ENCODE measurements around the gene NRP1. TPM values are rescaled to one million over a fixed set of nuclear protein-coding genes. Genes with fewer than 3 reads are reported as not detected.

NRP1 gene
- polyA plus RNA-seq, 2 donors = 2.6 to 4.6 TPM

DNA sequence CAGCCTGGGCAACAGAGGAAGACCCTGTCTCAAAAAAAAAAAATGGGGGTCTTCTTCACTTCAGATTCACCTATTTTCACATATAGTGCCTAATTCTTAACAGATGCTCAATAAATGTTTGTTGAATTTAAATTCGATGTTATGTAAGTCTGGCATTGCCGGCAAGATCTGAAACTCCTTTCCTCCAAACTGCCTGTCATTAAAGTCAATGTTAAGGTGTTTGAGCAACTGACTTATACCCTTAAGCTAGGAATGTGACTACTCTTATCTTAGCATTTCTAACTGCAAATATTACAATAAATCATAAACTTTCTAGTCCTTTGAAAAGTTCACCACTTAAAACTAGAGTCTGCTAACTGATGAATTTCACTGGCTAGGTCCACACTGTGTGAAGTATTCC is 95.2 kb downstream of the NRP1 start:
- no peaks in the 10 kb centered on the region for H3K9me3 ChIP-seq (ENCODE audit: control insufficient read depth in 2 of 2, insufficient read depth in 1 of 2, low read depth in 1 of 2, low read length in 1 of 2)
- no peak overlapping the region for H3K27ac ChIP-seq (ENCODE audit: low read depth in 2 of 2, low read length in 1 of 2)
- no peak overlapping the region for H3K4me3 ChIP-seq (ENCODE audit: low read depth in 1 of 2, low read length in 2 of 2)
- 87 to 94% methylated on average over 2 of the region's 2 CpGs for WGBS, 2 donors
- H3K36me3 ChIP-seq (ENCODE audit: control insufficient read depth in 2 of 2, insufficient read depth in 2 of 2, low read length in 1 of 2) = no peaks in the 10 kb centered on the region
- H3K4me1 ChIP-seq (ENCODE audit: control insufficient read depth in 2 of 2, insufficient read depth in 2 of 2, low read length in 1 of 2) = no peaks in the 10 kb centered on the region
- H3K27me3 ChIP-seq (ENCODE audit: control insufficient read depth in 1 of 2, insufficient read depth in 2 of 2, low read length in 2 of 2) = no peaks in the 10 kb centered on the region

DNA sequence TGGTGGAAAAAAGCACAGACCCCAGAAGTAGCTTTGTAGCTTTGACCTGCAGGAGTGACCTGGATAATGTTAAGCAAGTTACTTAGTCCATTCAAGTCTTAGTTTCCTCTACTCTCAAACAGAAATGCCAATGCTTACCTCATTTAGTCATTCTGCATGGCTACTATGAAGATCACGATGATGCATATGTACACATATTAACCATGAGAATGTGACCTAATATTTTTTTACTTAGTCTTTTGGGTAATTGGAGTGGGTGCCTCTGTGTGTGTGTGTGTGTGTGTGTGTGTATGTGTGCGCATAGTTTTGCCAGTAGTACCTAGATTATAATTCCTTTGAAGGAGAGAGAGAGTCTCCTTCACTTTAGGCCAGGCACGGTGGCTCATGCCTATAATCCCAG is 95.8 kb downstream of the NRP1 start:
- Histone ChIP-seq H3K4me1 (ENCODE audit: control insufficient read depth in 2 of 2, insufficient read depth in 2 of 2, low read length in 1 of 2) (no peaks in the 10 kb centered on the region), H3K36me3 (ENCODE audit: control insufficient read depth in 2 of 2, insufficient read depth in 2 of 2, low read length in 1 of 2) (no peaks in the 10 kb centered on the region), H3K4me3 (ENCODE audit: low read depth in 1 of 2, low read length in 2 of 2) (no peak overlapping the region), H3K9me3 (ENCODE audit: control insufficient read depth in 2 of 2, insufficient read depth in 1 of 2, low read depth in 1 of 2, low read length in 1 of 2) (no peaks in the 10 kb centered on the region), H3K27ac (ENCODE audit: low read depth in 2 of 2, low read length in 1 of 2) (no peak overlapping the region), H3K27me3 (ENCODE audit: control insufficient read depth in 1 of 2, insufficient read depth in 2 of 2, low read length in 2 of 2) (no peaks in the 10 kb centered on the region)
- WGBS, 2 donors = 94% methylated on average over 3 of the region's 3 CpGs

DNA sequence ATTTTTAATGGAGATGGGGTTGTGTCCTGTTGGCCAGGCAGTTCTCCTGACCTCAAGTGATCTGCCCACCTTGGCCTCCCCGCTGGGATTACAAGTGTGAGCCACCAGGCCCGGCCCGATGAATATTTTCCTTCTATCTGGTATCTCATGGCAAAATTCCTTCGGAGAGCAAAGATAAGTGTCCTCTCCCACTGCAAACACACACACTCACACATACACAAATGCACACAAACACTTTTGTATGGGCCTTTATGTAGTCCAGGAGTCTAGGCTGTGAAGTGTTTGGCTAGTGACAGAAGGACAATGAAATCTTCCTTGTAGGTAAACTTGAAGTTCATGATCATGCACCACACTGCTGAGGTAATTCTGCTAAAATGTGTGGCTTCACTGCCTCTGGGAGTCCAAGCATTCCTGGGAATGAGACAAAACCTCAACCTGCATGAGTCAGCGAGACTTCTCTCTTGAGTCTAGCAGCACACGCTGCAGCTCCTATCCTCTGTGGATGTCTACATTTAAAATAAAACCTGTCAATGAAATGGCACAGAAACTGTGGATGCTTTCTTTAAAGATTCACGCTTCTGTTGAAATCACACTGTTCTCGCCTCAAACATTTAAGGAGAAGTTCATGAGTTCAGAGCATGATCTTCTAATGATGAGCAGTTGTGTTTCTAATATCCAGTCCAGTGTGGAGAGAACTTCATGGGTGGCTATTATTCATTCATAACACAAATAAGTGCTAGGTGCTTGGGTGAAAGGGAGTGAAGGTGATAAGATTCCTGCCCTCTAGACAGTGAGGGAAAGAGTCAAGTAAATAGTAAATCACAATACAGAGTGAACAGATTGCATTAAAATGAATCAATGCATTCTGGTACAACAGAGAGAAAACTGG is 96.5 kb downstream of the NRP1 start:
- 84 to 88% methylated on average over 8 of the region's 8 CpGs for WGBS, 2 donors
- Histone ChIP-seq H3K4me1 (ENCODE audit: control insufficient read depth in 2 of 2, insufficient read depth in 2 of 2, low read length in 1 of 2) (no peaks in the 10 kb centered on the region), H3K9me3 (ENCODE audit: control insufficient read depth in 2 of 2, insufficient read depth in 1 of 2, low read depth in 1 of 2, low read length in 1 of 2) (no peaks in the 10 kb centered on the region), H3K36me3 (ENCODE audit: control insufficient read depth in 2 of 2, insufficient read depth in 2 of 2, low read length in 1 of 2) (no peaks in the 10 kb centered on the region), H3K27me3 (ENCODE audit: control insufficient read depth in 1 of 2, insufficient read depth in 2 of 2, low read length in 2 of 2) (no peaks in the 10 kb centered on the region), H3K27ac (ENCODE audit: low read depth in 2 of 2, low read length in 1 of 2) (no peak overlapping the region), H3K4me3 (ENCODE audit: low read depth in 1 of 2, low read length in 2 of 2) (no peak overlapping the region)

DNA sequence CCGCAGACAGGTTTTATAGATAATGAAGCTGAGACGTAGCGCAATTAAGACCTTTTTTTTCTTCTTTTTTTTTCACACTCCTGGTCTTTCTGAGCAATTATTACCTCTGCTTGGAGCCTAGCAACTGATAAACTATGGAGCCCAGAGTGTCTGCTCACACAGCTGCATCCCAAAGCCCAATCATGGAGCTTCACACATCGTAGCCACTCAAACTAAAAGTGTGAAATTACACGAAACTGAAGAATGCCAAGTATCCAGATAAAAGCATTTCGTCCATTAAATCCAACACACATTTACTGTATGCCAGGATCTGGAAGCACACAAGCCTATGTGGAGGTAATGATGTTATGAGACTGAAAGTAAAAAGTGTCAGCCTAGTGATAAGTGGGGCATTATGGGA is 97.6 kb downstream of the NRP1 start:
- Histone ChIP-seq H3K27me3 (ENCODE audit: control insufficient read depth in 1 of 2, insufficient read depth in 2 of 2, low read length in 2 of 2) (no peaks in the 10 kb centered on the region), H3K4me3 (ENCODE audit: low read depth in 1 of 2, low read length in 2 of 2) (no peak overlapping the region), H3K36me3 (ENCODE audit: control insufficient read depth in 2 of 2, insufficient read depth in 2 of 2, low read length in 1 of 2) (no peaks in the 10 kb centered on the region), H3K4me1 (ENCODE audit: control insufficient read depth in 2 of 2, insufficient read depth in 2 of 2, low read length in 1 of 2) (no peaks in the 10 kb centered on the region), H3K27ac (ENCODE audit: low read depth in 2 of 2, low read length in 1 of 2) (no peak overlapping the region), H3K9me3 (ENCODE audit: control insufficient read depth in 2 of 2, insufficient read depth in 1 of 2, low read depth in 1 of 2, low read length in 1 of 2) (no peaks in the 10 kb centered on the region)
- 88 to 89% methylated on average over 6 of the region's 6 CpGs for WGBS, 2 donors

DNA sequence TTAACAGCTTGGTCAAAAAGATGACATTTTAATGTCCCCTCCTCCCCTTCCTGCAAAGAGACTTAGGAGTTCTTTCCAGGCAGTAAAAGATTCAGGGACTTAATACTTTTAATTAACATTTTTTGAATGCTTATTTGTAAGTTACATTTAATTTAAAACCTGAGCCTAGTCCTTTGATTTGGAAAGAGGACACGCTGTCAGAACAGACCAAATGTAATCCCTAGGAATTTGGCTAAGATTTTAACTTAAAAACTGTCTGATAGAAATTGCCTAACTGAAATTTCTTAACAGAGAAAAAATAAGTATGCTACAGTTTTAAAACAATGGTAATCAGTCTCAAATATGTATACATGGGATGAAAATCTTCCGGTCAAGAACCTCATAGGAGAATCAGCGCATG is 98.5 kb downstream of the NRP1 start:
- Histone ChIP-seq H3K27me3 (ENCODE audit: control insufficient read depth in 1 of 2, insufficient read depth in 2 of 2, low read length in 2 of 2) (no peaks in the 10 kb centered on the region), H3K36me3 (ENCODE audit: control insufficient read depth in 2 of 2, insufficient read depth in 2 of 2, low read length in 1 of 2) (no peaks in the 10 kb centered on the region), H3K27ac (ENCODE audit: low read depth in 2 of 2, low read length in 1 of 2) (no peak overlapping the region), H3K4me1 (ENCODE audit: control insufficient read depth in 2 of 2, insufficient read depth in 2 of 2, low read length in 1 of 2) (no peaks in the 10 kb centered on the region), H3K4me3 (ENCODE audit: low read depth in 1 of 2, low read length in 2 of 2) (no peak overlapping the region), H3K9me3 (ENCODE audit: control insufficient read depth in 2 of 2, insufficient read depth in 1 of 2, low read depth in 1 of 2, low read length in 1 of 2) (no peaks in the 10 kb centered on the region)
- WGBS, 2 donors = 88 to 90% methylated on average over 3 of the region's 3 CpGs

DNA sequence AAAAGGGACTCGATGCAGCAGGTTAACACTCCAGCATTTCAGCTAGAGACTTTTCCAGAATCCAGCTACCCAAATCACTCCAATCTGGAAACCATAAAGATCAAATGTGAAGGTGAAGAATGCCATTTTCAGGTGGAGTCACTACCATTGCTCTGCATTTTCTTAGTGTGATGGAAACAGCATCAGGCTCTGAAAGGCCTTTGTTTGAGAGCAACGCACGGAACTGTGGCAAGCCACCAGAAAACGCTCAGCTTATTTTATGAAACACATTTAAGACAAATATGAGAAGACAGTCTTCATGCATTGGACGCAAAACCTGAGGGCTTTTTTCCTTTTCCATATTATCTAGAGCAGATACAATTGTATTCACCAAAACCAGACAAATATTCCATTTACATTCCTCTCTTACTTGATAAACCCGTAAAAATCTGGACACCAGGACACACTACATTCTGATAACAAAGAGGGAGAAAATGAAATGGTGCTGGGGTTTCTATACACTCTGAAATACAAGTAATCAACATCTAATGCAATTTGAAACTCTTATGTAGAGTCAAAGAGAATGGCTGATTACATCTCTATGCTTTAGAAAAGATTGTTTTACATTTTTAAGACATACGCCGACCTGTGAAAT is 99.1 kb downstream of the NRP1 start:
- WGBS, 2 donors = 74 to 80% methylated on average over 8 of the region's 8 CpGs
- H3K4me1 ChIP-seq (ENCODE audit: control insufficient read depth in 2 of 2, insufficient read depth in 2 of 2, low read length in 1 of 2) = no peaks in the 10 kb centered on the region
- H3K27me3 ChIP-seq (ENCODE audit: control insufficient read depth in 1 of 2, insufficient read depth in 2 of 2, low read length in 2 of 2) = no peaks in the 10 kb centered on the region
- no peak overlapping the region for H3K4me3 ChIP-seq (ENCODE audit: low read depth in 1 of 2, low read length in 2 of 2)
- no peaks in the 10 kb centered on the region for H3K9me3 ChIP-seq (ENCODE audit: control insufficient read depth in 2 of 2, insufficient read depth in 1 of 2, low read depth in 1 of 2, low read length in 1 of 2)
- H3K27ac ChIP-seq (ENCODE audit: low read depth in 2 of 2, low read length in 1 of 2) = no peak overlapping the region
- no peaks in the 10 kb centered on the region for H3K36me3 ChIP-seq (ENCODE audit: control insufficient read depth in 2 of 2, insufficient read depth in 2 of 2, low read length in 1 of 2)

DNA sequence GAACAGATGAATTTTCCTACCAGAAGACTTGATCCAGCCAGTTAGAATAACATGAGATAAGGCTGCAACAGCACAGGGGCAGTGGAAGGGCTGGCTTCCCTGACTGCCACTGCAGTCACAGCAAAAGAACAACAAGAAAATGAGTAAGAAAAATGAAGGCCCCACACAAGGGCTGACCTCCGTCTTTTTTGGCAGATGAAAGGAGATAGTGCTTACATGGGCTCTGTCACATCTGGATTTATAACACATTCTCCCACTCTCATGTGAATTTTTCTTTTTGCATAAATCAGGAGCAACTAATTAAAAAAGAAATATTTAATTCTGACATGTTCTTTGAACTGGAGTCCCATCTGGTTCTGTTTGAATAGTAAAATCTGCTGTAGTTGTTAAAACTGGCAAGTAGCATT is 99.6 kb downstream of the NRP1 start:
- H3K4me3 ChIP-seq (ENCODE audit: low read depth in 1 of 2, low read length in 2 of 2) = no peak overlapping the region
- H3K27me3 ChIP-seq (ENCODE audit: control insufficient read depth in 1 of 2, insufficient read depth in 2 of 2, low read length in 2 of 2) = no peaks in the 10 kb centered on the region
- 50 to 55% methylated on average over 1 of the region's 1 CpG for WGBS, 2 donors
- no peaks in the 10 kb centered on the region for H3K36me3 ChIP-seq (ENCODE audit: control insufficient read depth in 2 of 2, insufficient read depth in 2 of 2, low read length in 1 of 2)
- no peaks in the 10 kb centered on the region for H3K4me1 ChIP-seq (ENCODE audit: control insufficient read depth in 2 of 2, insufficient read depth in 2 of 2, low read length in 1 of 2)
- H3K9me3 ChIP-seq (ENCODE audit: control insufficient read depth in 2 of 2, insufficient read depth in 1 of 2, low read depth in 1 of 2, low read length in 1 of 2) = no peaks in the 10 kb centered on the region
- no peak overlapping the region for H3K27ac ChIP-seq (ENCODE audit: low read depth in 2 of 2, low read length in 1 of 2)

DNA sequence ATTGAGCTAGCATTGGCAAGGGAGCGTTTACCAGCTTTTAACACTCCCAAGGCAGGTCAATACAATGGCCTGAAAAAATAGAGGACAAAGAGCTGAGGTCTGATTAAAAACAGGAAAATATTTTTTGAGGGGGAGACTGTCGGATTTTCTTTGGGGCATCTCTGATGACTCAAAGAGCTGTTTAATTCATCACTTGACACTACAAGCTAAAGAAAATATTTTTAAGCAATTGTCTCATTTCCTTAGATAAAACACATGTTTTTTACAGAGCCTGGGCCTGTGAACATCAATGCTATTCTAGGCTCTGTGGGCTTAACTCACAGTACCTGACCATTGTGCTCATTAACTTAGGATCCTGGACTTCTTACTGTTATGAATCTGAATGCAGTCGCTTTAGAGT is 100.8 kb downstream of the NRP1 start:
- Histone ChIP-seq H3K4me3 (ENCODE audit: low read depth in 1 of 2, low read length in 2 of 2) (no peak overlapping the region), H3K36me3 (ENCODE audit: control insufficient read depth in 2 of 2, insufficient read depth in 2 of 2, low read length in 1 of 2) (no peaks in the 10 kb centered on the region), H3K27me3 (ENCODE audit: control insufficient read depth in 1 of 2, insufficient read depth in 2 of 2, low read length in 2 of 2) (no peaks in the 10 kb centered on the region), H3K27ac (ENCODE audit: low read depth in 2 of 2, low read length in 1 of 2) (no peak overlapping the region), H3K9me3 (ENCODE audit: control insufficient read depth in 2 of 2, insufficient read depth in 1 of 2, low read depth in 1 of 2, low read length in 1 of 2) (no peaks in the 10 kb centered on the region), H3K4me1 (ENCODE audit: control insufficient read depth in 2 of 2, insufficient read depth in 2 of 2, low read length in 1 of 2) (no peaks in the 10 kb centered on the region)
- 80 to 90% methylated on average over 3 of the region's 3 CpGs for WGBS, 2 donors

DNA sequence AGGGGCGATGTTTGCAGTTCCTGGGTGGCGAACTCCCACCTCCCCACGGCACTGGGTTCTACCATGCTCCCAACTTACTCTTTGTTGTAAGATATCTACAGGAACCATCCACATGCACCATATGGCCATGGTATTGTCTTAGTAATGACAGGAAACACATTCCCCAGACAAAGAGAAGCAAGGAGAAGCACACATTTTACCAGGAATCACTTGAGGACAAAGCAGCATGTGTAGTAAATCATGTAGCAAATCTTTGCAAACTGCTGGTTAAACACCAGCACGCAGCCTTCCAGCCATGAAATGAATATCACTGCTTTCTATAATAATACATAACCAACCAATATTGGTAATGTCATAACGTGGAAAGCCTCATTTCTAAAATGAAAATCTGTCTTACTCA is 101.2 kb downstream of the NRP1 start:
- H3K36me3 ChIP-seq (ENCODE audit: control insufficient read depth in 2 of 2, insufficient read depth in 2 of 2, low read length in 1 of 2) = no peaks in the 10 kb centered on the region
- no peak overlapping the region for H3K4me3 ChIP-seq (ENCODE audit: low read depth in 1 of 2, low read length in 2 of 2)
- no peaks in the 10 kb centered on the region for H3K9me3 ChIP-seq (ENCODE audit: control insufficient read depth in 2 of 2, insufficient read depth in 1 of 2, low read depth in 1 of 2, low read length in 1 of 2)
- H3K27me3 ChIP-seq (ENCODE audit: control insufficient read depth in 1 of 2, insufficient read depth in 2 of 2, low read length in 2 of 2) = no peaks in the 10 kb centered on the region
- 85% methylated on average over 5 of the region's 5 CpGs for WGBS, 2 donors
- no peak overlapping the region for H3K27ac ChIP-seq (ENCODE audit: low read depth in 2 of 2, low read length in 1 of 2)
- no peaks in the 10 kb centered on the region for H3K4me1 ChIP-seq (ENCODE audit: control insufficient read depth in 2 of 2, insufficient read depth in 2 of 2, low read length in 1 of 2)

Data from esophagus (tissue), 2 donors.